ENCODE data around the gene GPR160.
"Not testable (repeated sequence)": the region's sequence is repeated elsewhere in the genome, so short reads cannot be mapped to it uniquely, and the experiment has no call there.

Gene GPR160

DNA sequence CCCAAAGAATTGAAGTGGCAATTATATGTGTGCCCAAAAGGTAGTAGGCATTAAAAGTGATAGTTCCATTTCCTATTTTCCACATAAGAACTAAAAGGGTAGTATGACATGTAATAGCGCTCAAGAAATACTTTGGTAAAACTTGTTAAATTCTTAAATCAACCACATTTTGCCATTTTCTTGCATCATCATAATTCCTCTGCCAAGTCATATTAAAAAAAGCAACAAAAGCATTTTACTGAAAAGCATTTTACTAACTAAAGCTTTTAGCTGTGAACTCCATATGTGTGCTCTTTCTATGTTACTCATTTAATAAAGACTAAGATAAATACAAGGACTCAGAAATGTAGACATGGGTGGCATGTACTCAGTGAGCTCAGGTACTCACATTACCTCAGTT lies 70.1 kb downstream of the GPR160 start:
- TF ChIP-seq POLR2A (IDR thresholded peaks at IDR 0.05; ENCODE audit: extremely low read depth, insufficient read length) (no peak), MYC (IDR thresholded peaks at IDR 0.05; ENCODE audit: low read depth, low read length) (no peak)
- TF ChIP-seq, protein P1, sequence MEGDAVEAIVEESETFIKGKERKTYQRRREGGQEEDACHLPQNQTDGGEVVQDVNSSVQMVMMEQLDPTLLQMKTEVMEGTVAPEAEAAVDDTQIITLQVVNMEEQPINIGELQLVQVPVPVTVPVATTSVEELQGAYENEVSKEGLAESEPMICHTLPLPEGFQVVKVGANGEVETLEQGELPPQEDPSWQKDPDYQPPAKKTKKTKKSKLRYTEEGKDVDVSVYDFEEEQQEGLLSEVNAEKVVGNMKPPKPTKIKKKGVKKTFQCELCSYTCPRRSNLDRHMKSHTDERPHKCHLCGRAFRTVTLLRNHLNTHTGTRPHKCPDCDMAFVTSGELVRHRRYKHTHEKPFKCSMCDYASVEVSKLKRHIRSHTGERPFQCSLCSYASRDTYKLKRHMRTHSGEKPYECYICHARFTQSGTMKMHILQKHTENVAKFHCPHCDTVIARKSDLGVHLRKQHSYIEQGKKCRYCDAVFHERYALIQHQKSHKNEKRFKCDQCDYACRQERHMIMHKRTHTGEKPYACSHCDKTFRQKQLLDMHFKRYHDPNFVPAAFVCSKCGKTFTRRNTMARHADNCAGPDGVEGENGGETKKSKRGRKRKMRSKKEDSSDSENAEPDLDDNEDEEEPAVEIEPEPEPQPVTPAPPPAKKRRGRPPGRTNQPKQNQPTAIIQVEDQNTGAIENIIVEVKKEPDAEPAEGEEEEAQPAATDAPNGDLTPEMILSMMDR (IDR thresholded peaks at IDR 0.05; ENCODE audit: low read depth, low read length), result no peak
- TF ChIP-seq, protein P2, sequence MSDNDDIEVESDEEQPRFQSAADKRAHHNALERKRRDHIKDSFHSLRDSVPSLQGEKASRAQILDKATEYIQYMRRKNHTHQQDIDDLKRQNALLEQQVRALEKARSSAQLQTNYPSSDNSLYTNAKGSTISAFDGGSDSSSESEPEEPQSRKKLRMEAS (IDR thresholded peaks at IDR 0.05; ENCODE audit: low read depth, low read length), result no peak
- H3K4me3 ChIP-seq (ENCODE audit: low read depth, low read length), result no peak overlapping the region
- DNase-seq (ENCODE audit: low read depth), result no peak

DNA sequence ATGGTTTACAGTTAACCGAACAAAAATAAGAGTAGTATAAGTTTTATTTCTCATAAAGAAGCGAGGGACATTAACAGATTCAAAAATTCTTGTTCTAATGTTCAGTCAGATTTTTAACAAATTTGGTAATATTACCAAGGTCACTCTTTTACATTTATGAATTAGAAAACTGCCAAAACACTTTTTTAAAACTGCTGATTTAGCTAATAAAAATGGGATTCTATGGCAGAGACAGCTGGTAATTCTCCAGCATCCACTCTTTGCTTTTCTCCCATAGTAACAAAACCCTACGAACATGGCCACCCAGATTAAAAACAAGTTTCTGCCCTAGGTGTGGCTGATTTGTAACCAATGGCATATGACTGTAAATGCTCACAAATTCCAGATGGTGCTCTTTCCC lies 71.2 kb downstream of the GPR160 start:
- no peak for DNase-seq (ENCODE audit: low read depth)
- TF ChIP-seq POLR2A (IDR thresholded peaks at IDR 0.05; ENCODE audit: extremely low read depth, insufficient read length), result no peak
- TF ChIP-seq, protein P1 (IDR thresholded peaks at IDR 0.05; ENCODE audit: low read depth, low read length), result no peak
- TF ChIP-seq, protein P2 (IDR thresholded peaks at IDR 0.05; ENCODE audit: low read depth, low read length), result no peak
- TF ChIP-seq MYC (IDR thresholded peaks at IDR 0.05; ENCODE audit: low read depth, low read length), result no peak
- no peak overlapping the region for H3K4me3 ChIP-seq (ENCODE audit: low read depth, low read length)

DNA sequence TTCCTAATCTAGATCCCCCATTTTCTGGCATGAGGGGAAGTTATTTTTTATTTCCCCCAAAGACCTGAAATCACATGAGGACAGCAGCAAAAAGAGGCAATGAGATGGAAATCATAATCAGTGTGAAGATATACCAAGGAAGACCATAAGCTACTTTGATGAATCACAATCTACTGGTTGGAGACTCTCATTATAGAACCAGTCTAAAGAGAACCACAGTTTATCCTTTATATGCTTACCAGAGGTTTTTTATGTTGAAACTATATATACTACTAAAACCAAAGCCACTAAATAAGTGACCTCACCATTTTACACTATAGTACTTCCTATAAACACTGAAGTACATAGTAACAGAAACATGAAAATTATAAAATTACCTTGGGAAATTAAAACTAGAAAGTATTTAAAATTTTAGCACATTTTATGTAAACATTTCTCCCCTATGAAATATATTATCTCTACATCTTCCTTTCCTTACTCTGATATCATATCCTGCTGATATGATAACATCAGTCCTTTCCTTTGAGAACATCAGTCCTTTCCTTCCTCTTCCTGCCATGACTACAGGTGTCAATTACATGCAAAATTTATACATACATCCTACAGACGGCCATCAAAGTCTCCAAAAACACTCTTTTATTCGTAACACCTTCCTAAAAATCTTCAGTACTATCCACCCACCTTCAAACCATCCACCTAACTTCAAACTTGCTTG lies 71.9 kb downstream of the GPR160 start:
- H3K4me3 ChIP-seq (ENCODE audit: low read depth, low read length), result no peak overlapping the region
- TF ChIP-seq POLR2A (IDR thresholded peaks at IDR 0.05; ENCODE audit: extremely low read depth, insufficient read length) (no peak), MYC (IDR thresholded peaks at IDR 0.05; ENCODE audit: low read depth, low read length) (no peak)
- TF ChIP-seq, protein P2 (IDR thresholded peaks at IDR 0.05; ENCODE audit: low read depth, low read length), result no peak
- TF ChIP-seq, protein P1 (IDR thresholded peaks at IDR 0.05; ENCODE audit: low read depth, low read length), result no peak
- DNase-seq (ENCODE audit: low read depth), result no peak

DNA sequence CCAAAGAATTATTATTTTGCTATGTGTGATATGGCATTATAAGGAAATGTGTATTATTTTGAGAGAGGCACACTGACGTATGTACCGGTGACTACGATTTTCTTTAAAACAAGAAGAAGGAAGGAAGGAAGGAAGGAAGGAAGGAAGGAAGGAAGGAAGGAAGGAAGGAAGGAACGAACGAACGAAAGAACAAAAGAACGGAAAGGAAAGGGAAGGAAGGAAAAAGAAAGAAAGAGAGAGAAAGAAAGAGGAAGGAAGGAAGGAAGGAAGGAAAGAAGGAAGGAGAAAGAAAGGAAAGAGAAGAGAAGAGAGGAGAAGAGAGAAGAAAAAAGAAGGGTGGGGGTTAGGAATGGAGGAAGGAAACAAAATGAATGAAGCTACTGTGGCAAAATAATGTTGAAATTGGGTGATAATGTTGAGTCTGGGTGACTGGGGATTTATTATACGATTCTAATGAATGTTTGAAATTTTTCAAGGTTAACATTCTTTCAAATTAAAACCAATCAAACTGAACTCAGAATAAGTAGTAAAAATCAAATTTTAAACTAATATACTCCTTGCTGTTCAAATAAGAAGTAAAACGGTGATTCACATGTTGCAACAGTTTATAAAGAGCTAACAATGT lies 73.5 kb downstream of the GPR160 start:
- DNase-seq (ENCODE audit: low read depth), result no peak
- H3K4me3 ChIP-seq (ENCODE audit: low read depth, low read length), result no peak overlapping the region
- TF ChIP-seq, protein P1 (IDR thresholded peaks at IDR 0.05; ENCODE audit: low read depth, low read length), result no peak
- TF ChIP-seq POLR2A (IDR thresholded peaks at IDR 0.05; ENCODE audit: extremely low read depth, insufficient read length) (no peak), MYC (IDR thresholded peaks at IDR 0.05; ENCODE audit: low read depth, low read length) (no peak)
- TF ChIP-seq, protein P2 (IDR thresholded peaks at IDR 0.05; ENCODE audit: low read depth, low read length), result no peak

DNA sequence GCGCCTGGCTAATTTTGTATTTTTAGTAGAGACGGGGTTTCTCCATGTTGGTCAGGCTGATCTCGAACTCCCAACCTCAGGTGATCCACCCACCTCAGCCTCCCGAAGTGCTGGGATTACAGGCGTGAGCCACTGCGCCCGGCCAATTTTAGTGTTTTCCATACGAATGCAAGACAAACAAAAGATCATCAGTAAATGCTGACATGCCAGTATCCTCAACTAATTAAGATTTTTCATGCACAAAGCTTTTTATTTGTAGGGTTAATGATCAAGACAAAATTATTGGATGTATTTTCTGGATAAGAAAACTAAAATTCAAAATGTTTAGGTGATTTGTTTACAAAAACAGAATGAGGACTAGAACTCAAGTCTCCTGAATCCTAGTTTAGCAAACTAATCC lies 76.4 kb downstream of the GPR160 start:
- not testable (repeated sequence) for H3K4me3 ChIP-seq (ENCODE audit: low read depth, low read length); DNase-seq (ENCODE audit: low read depth)

DNA sequence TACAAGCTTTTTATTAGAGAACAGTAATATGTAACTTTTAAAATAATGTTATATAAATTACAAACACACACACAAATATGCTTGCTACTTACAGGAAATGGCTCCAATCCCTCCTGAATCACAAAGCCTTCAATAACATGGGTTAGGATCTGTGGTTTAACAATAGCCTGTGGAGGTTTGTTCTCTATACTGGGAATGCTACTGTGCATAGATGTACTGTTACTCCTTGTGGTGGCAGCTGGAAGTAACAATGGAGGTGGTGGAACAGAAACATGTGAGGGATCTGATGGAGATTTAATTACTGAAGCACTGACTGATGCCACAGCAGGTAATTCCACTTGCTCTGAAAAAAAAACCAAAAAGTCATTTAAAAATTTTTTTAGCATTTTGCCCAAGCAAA lies 79.3 kb downstream of the GPR160 start:
- H3K4me3 ChIP-seq (ENCODE audit: low read depth, low read length), result no peak overlapping the region
- DNase-seq (ENCODE audit: low read depth), result peak; percentile 9
- TF ChIP-seq MYC (IDR thresholded peaks at IDR 0.05; ENCODE audit: low read depth, low read length), result no peak
- TF ChIP-seq, protein P2 (IDR thresholded peaks at IDR 0.05; ENCODE audit: low read depth, low read length), result no peak
- TF ChIP-seq, protein P1 (IDR thresholded peaks at IDR 0.05; ENCODE audit: low read depth, low read length), result no peak
- TF ChIP-seq POLR2A (IDR thresholded peaks at IDR 0.05; ENCODE audit: extremely low read depth, insufficient read length), result no peak

Data from NB4 (cell line).